DND-41 (cell line): Measurements from ENCODE around the gene JARID2.

Experiments used
- ATAC-seq: fragments of 200-7000 bp; cut with Tn5 transposase; 3 replicates; pipeline ENCODE4 v1.9.1; 2021; ENCODE audit warnings: low read depth; ENCODE audit not compliant: insufficient read depth
- DNase-seq: peaks from one replicate; pipeline ENCODE4 v3.0.0-alpha.2; 2020
- H2AFZ ChIP-seq: 2 replicates; pipeline ENCODE4 v1.6.0; 2012; ENCODE audit warnings: low read depth, low read length
- H3K27ac ChIP-seq: 2 replicates; pipeline ENCODE4 v1.5.1; 2012; ENCODE audit warnings: low read length, inconsistent platforms
- H3K27me3 ChIP-seq: fragments of 200-600 bp; sonication (generic); 2 replicates; pipeline ENCODE4 v1.6.0; 2012; ENCODE audit warnings: low read length, mild to moderate bottlenecking, inconsistent platforms; ENCODE audit not compliant: insufficient read depth, poor library complexity
- H3K36me3 ChIP-seq: 2 replicates; pipeline ENCODE4 v1.5.1; 2012; ENCODE audit warnings: low read length, inconsistent platforms; ENCODE audit not compliant: insufficient read depth
- H3K4me1 ChIP-seq: 2 replicates; pipeline ENCODE4 v1.5.1; 2012; ENCODE audit warnings: mild to moderate bottlenecking, low read length; ENCODE audit not compliant: insufficient read depth
- H3K4me2 ChIP-seq: 2 replicates; pipeline ENCODE4 v1.6.0; 2012; ENCODE audit warnings: mild to moderate bottlenecking, moderate library complexity, low read length, inconsistent platforms; ENCODE audit not compliant: insufficient read depth
- H3K4me3 ChIP-seq, 2 experiments: fragments of 200-600 bp in 1 of 2; shearing (Covaris generic) in 1 of 2; 2 replicates each; pipeline ENCODE4 v1.5.1; 2012 to 2016; ENCODE audit warnings: inconsistent platforms in 2 of 2, low read length in 2 of 2, mild to moderate bottlenecking in 2 of 2, low read depth in 1 of 2, moderate library complexity in 1 of 2
- H3K79me2 ChIP-seq: 2 replicates; pipeline ENCODE4 v1.6.0; 2012; ENCODE audit warnings: low read length, inconsistent platforms; ENCODE audit not compliant: insufficient read depth
- H3K9ac ChIP-seq: 2 replicates; pipeline ENCODE4 v1.6.0; 2012; ENCODE audit warnings: low read depth, mild to moderate bottlenecking, inconsistent platforms, low read length, moderate library complexity
- H3K9me3 ChIP-seq: 2 replicates; pipeline ENCODE4 v1.5.1; 2012; ENCODE audit warnings: low read length, moderate library complexity, mild to moderate bottlenecking, inconsistent platforms; ENCODE audit not compliant: insufficient read depth, severe bottlenecking
- H4K20me1 ChIP-seq: 2 replicates; pipeline ENCODE4 v1.6.0; 2012; ENCODE audit warnings: low read length; ENCODE audit not compliant: insufficient read depth
- CTCF ChIP-seq: IDR thresholded peaks from 2 replicates; pipeline ENCODE4 v1.5.1; 2012; ENCODE audit warnings: borderline replicate concordance, low read length, moderate library complexity, mild to moderate bottlenecking; ENCODE audit not compliant: poor library complexity, severe bottlenecking; ENCODE audit errors: extremely low read depth
- EZH2 ChIP-seq: IDR thresholded peaks from 3 replicates; pipeline ENCODE4 v1.6.1; 2012; ENCODE audit warnings: borderline replicate concordance, low read depth, mild to moderate bottlenecking, moderate library complexity, low read length, inconsistent platforms; ENCODE audit not compliant: severe bottlenecking

The JARID2 gene

GRCh38 chr6:15292721-15293302 is 46.9 kb downstream of the JARID2 start:
- Histone ChIP-seq H2AFZ (no peak overlapping the region), H3K27ac (no peak overlapping the region), H3K27me3 (no peaks in the 10 kb centered on the region), H3K36me3 (no peaks in the 10 kb centered on the region), H4K20me1 (peaks cover 31% of the 10 kb centered on the region), H3K4me2 (no peak overlapping the region), H3K4me3 (no peak overlapping the region), H3K9ac (no peak overlapping the region), H3K4me1 (no peaks in the 10 kb centered on the region), H3K79me2 (peaks cover 86% of the 10 kb centered on the region), H3K9me3 (no peaks in the 10 kb centered on the region)
- ATAC-seq = no peak
- TF ChIP-seq EZH2 (no peak), CTCF (no peak)
- DNase-seq = no peak

- ATAC-seq (no peak), DNase-seq (no peak)
- Histone ChIP-seq H3K4me2 (no peak overlapping the region), H3K4me1 (no peaks in the 10 kb centered on the region), H3K27me3 (no peaks in the 10 kb centered on the region), H3K27ac (no peak overlapping the region), H2AFZ (no peak overlapping the region), H3K9ac (no peak overlapping the region), H3K79me2 (peaks cover 85% of the 10 kb centered on the region), H4K20me1 (peaks cover 23% of the 10 kb centered on the region; the same call in 1 of the 2 replicates), H3K4me3 (no peak overlapping the region), H3K36me3 (no peaks in the 10 kb centered on the region), H3K9me3 (no peaks in the 10 kb centered on the region)
- no peak for TF ChIP-seq EZH2
- TF ChIP-seq CTCF = no peak
Observed at GRCh38 chr6:15293674-15294073, 47.8 kb downstream of the JARID2 start.

- peaks cover 28% of the 10 kb centered on the region; the same call in 1 of the 2 replicates for H4K20me1 ChIP-seq
- no peak overlapping the region for H2AFZ ChIP-seq
- no peaks in the 10 kb centered on the region for H3K9me3 ChIP-seq
- H3K27ac ChIP-seq = no peak overlapping the region
- ATAC-seq (no peak), DNase-seq (no peak)
- no peak for TF ChIP-seq CTCF
- TF ChIP-seq EZH2 = no peak
- H3K4me1 ChIP-seq = no peaks in the 10 kb centered on the region
- no peak overlapping the region for H3K4me2 ChIP-seq
- H3K36me3 ChIP-seq = no peaks in the 10 kb centered on the region
- no peak overlapping the region for H3K4me3 ChIP-seq
- H3K79me2 ChIP-seq = peaks cover 86% of the 10 kb centered on the region
- no peaks in the 10 kb centered on the region for H3K27me3 ChIP-seq
- no peak overlapping the region for H3K9ac ChIP-seq
Observed at GRCh38 chr6:15294504-15294903, 48.6 kb downstream of the JARID2 start.

GRCh38 chr6:15296249-15296648 is 50.4 kb downstream of the JARID2 start:
- ATAC-seq = no peak
- Histone ChIP-seq H2AFZ (no peak overlapping the region), H3K27me3 (no peaks in the 10 kb centered on the region), H3K79me2 (peaks cover 87% of the 10 kb centered on the region), H3K4me2 (no peak overlapping the region), H3K4me1 (no peaks in the 10 kb centered on the region), H3K36me3 (no peaks in the 10 kb centered on the region), H3K4me3 (no peak overlapping the region), H3K27ac (no peak overlapping the region), H4K20me1 (peaks cover 36% of the 10 kb centered on the region; the same call in 1 of the 2 replicates), H3K9me3 (no peaks in the 10 kb centered on the region), H3K9ac (no peak overlapping the region)
- no peak for DNase-seq
- no peak for TF ChIP-seq CTCF
- TF ChIP-seq EZH2 = no peak
